Measurements from ENCODE around the gene ESR1.
A peak's percentile ranks its signal among the peaks of the same experiment; 100 is the strongest.
"Not testable (repeated sequence)": the region's sequence is repeated elsewhere in the genome, so short reads cannot be mapped to it uniquely, and the experiment has no call there.

ESR1 gene

GRCh38 chr6:151862461-151862860 lies 55.0 kb downstream of the ESR1 start:
- H2AFZ ChIP-seq (ENCODE audit: low read length): no peak overlapping the region
- no peaks in the 10 kb centered on the region for H3K36me3 ChIP-seq (replicated peaks; ENCODE audit: insufficient read depth, low read length)
- no peaks in the 10 kb centered on the region for H3K9me3 ChIP-seq (replicated peaks; ENCODE audit: insufficient read depth, low read length)
- H3K27me3 ChIP-seq (replicated peaks; ENCODE audit: insufficient read depth, low read length): no peaks in the 10 kb centered on the region
- no peak overlapping the region for H3K4me2 ChIP-seq (ENCODE audit: low read depth, low read length)
- no peak for TF ChIP-seq EZH2 (optimal IDR thresholded peaks at IDR 0.05; ENCODE audit: low read depth, low read length)
- no peak for TF ChIP-seq EZH2phosphoT487 (IDR thresholded peaks at IDR 0.05; ENCODE audit: low read length)
- no peak for TF ChIP-seq CTCF (IDR thresholded peaks at IDR 0.05; ENCODE audit: low read length)
- H3K9ac ChIP-seq (ENCODE audit: low read length): no peak overlapping the region
- no peaks in the 10 kb centered on the region for H3F3A ChIP-seq (ENCODE audit: insufficient read depth, low read length)
- DNase-seq: no peak
- no peak overlapping the region for H3K4me3 ChIP-seq (ENCODE audit: low read length)
- no peaks in the 10 kb centered on the region for H3K4me1 ChIP-seq (ENCODE audit: low read length)
- H3K79me2 ChIP-seq (ENCODE audit: low read length): no peaks in the 10 kb centered on the region
- no peaks in the 10 kb centered on the region for H4K20me1 ChIP-seq (ENCODE audit: insufficient read depth, low read length)
- no peaks in the 10 kb centered on the region for H3K9me2 ChIP-seq (replicated peaks; ENCODE audit: insufficient read depth, low read length)
- no peak overlapping the region for H3K27ac ChIP-seq (ENCODE audit: low read length)

DNA sequence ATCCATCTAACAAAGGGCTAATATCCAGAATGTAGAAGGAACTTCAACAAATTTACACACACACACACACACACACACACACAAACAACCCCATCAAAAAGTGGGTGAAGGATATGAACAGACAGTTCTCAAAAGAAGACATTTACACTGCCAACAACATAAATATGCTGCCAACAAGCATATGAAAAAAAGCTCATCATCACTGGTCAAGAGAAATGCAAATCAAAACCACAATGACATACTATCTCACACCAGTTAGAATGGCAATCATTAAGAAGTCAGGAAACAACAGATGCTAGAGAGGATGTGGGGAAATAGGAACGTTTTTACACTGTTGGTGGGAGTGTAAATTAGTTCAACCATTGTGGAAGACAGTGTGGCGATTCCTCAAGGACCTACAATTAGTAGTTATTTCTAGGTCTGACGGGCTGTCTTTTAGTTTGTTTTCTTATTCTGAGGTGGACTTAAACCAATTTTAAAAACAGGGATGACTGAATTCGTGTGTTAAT lies 59.9 kb downstream of the ESR1 start:
- H3K9me2 ChIP-seq (replicated peaks; ENCODE audit: insufficient read depth, low read length); H3K79me2 ChIP-seq (ENCODE audit: low read length); H2AFZ ChIP-seq (ENCODE audit: low read length); H3K36me3 ChIP-seq (replicated peaks; ENCODE audit: insufficient read depth, low read length); H3K9ac ChIP-seq (ENCODE audit: low read length); H3K4me3 ChIP-seq (ENCODE audit: low read length); H4K20me1 ChIP-seq (ENCODE audit: insufficient read depth, low read length); H3F3A ChIP-seq (ENCODE audit: insufficient read depth, low read length); H3K9me3 ChIP-seq (replicated peaks; ENCODE audit: insufficient read depth, low read length); H3K27me3 ChIP-seq (replicated peaks; ENCODE audit: insufficient read depth, low read length); H3K4me1 ChIP-seq (ENCODE audit: low read length): not testable (repeated sequence)
- Histone ChIP-seq H3K4me2 (ENCODE audit: low read depth, low read length) (0 out of 2 replicates have a peak overlapping the region, but pooled peaks have one; percentile 24), H3K27ac (ENCODE audit: low read length) (peak overlapping the region; percentile 27; the same call in 1 of the 2 replicates)
- peak; percentile 25 for DNase-seq

- no peaks in the 10 kb centered on the region for H3K79me2 ChIP-seq (ENCODE audit: low read length)
- no peaks in the 10 kb centered on the region for H3K4me1 ChIP-seq (ENCODE audit: low read length)
- no peaks in the 10 kb centered on the region for H3F3A ChIP-seq (ENCODE audit: insufficient read depth, low read length)
- no peaks in the 10 kb centered on the region for H4K20me1 ChIP-seq (ENCODE audit: insufficient read depth, low read length)
- H2AFZ ChIP-seq (ENCODE audit: low read length): no peak overlapping the region
- no peak overlapping the region for H3K4me2 ChIP-seq (ENCODE audit: low read depth, low read length)
- H3K9ac ChIP-seq (ENCODE audit: low read length): no peak overlapping the region
- no peaks in the 10 kb centered on the region for H3K36me3 ChIP-seq (replicated peaks; ENCODE audit: insufficient read depth, low read length)
- no peak overlapping the region for H3K27ac ChIP-seq (ENCODE audit: low read length)
- H3K9me2 ChIP-seq (replicated peaks; ENCODE audit: insufficient read depth, low read length): no peaks in the 10 kb centered on the region
- H3K4me3 ChIP-seq (ENCODE audit: low read length): no peak overlapping the region
- no peak for TF ChIP-seq EZH2phosphoT487 (IDR thresholded peaks at IDR 0.05; ENCODE audit: low read length)
- TF ChIP-seq CTCF (IDR thresholded peaks at IDR 0.05; ENCODE audit: low read length): no peak
- no peak for TF ChIP-seq EZH2 (optimal IDR thresholded peaks at IDR 0.05; ENCODE audit: low read depth, low read length)
- no peaks in the 10 kb centered on the region for H3K9me3 ChIP-seq (replicated peaks; ENCODE audit: insufficient read depth, low read length)
- no peak for DNase-seq
- no peaks in the 10 kb centered on the region for H3K27me3 ChIP-seq (replicated peaks; ENCODE audit: insufficient read depth, low read length)
These were observed 61.9 kb downstream of the ESR1 start for GRCh38 chr6:151869345-151869744.

DNA sequence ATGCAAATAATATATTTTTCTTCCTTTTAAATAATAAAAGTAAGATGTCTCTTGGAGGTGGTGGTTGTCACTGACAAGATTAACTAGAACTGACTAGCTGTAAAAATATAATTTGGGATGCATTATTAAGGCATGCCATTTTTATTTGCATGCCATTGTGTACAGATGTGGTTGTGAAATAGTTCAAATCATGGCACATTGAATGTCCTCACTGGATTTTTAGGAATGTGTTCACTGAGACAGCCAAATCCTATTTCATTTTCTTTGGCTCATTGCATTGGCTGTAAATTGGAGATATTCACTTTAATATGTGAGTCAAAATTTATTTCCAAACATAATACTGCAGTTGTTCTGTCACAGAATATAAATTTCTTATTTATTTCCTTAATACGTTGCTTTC lies 62.3 kb downstream of the ESR1 start:
- no peaks in the 10 kb centered on the region for H3K36me3 ChIP-seq (replicated peaks; ENCODE audit: insufficient read depth, low read length)
- TF ChIP-seq EZH2 (optimal IDR thresholded peaks at IDR 0.05; ENCODE audit: low read depth, low read length) (no peak), EZH2phosphoT487 (IDR thresholded peaks at IDR 0.05; ENCODE audit: low read length) (no peak), CTCF (IDR thresholded peaks at IDR 0.05; ENCODE audit: low read length) (no peak)
- no peak overlapping the region for H3K27ac ChIP-seq (ENCODE audit: low read length)
- no peak overlapping the region for H3K9ac ChIP-seq (ENCODE audit: low read length)
- no peak for DNase-seq
- no peaks in the 10 kb centered on the region for H3F3A ChIP-seq (ENCODE audit: insufficient read depth, low read length)
- no peaks in the 10 kb centered on the region for H3K9me3 ChIP-seq (replicated peaks; ENCODE audit: insufficient read depth, low read length)
- no peak overlapping the region for H3K4me3 ChIP-seq (ENCODE audit: low read length)
- no peaks in the 10 kb centered on the region for H3K9me2 ChIP-seq (replicated peaks; ENCODE audit: insufficient read depth, low read length)
- H2AFZ ChIP-seq (ENCODE audit: low read length): no peak overlapping the region
- no peaks in the 10 kb centered on the region for H3K79me2 ChIP-seq (ENCODE audit: low read length)
- H4K20me1 ChIP-seq (ENCODE audit: insufficient read depth, low read length): no peaks in the 10 kb centered on the region
- H3K27me3 ChIP-seq (replicated peaks; ENCODE audit: insufficient read depth, low read length): no peaks in the 10 kb centered on the region
- no peaks in the 10 kb centered on the region for H3K4me1 ChIP-seq (ENCODE audit: low read length)
- no peak overlapping the region for H3K4me2 ChIP-seq (ENCODE audit: low read depth, low read length)

Data from MM.1S (cell line).